HG02798 (cell line): Measurements from ENCODE around the gene HTR3E.
"Not testable (repeated sequence)": the region's sequence is repeated elsewhere in the genome, so short reads cannot be mapped to it uniquely, and the experiment has no call there.

Source experiments
- ATAC-seq: cut with Tn5 transposase; IDR thresholded peaks from one replicate; pipeline ENCODE4 v1.9.1; 2021; ENCODE audit warnings: mild to moderate bottlenecking; ENCODE audit not compliant: unreplicated experiment, poor library complexity

HTR3E gene

GRCh38 chr3:184096811-184097383 is at the start of gene HTR3E:
Gene HTR3E, plus strand, starts transcription at chr3:184097064. Its CDS starts 466 bp downstream, at chr3:184097530.
- ATAC-seq, result no peak

- no peak for ATAC-seq
Observed at GRCh38 chr3:184050217-184050847, 46.5 kb upstream of the HTR3E start.

GRCh38 chr3:184052767-184053166 is 44.1 kb upstream of the HTR3E start, which contains the start of gene HTR3C:
Gene HTR3C, plus strand, starts transcription at chr3:184053047. Its CDS starts 34 bp downstream, at chr3:184053081.
- no peak for ATAC-seq

- no peak for ATAC-seq
Observed at GRCh38 chr3:184058029-184058428, 38.8 kb upstream of the HTR3E start.

- ATAC-seq, result no peak
Observed at GRCh38 chr3:184059424-184059823, 37.4 kb upstream of the HTR3E start.

- no peak for ATAC-seq
Observed at GRCh38 chr3:184062637-184063036, 34.2 kb upstream of the HTR3E start.

GRCh38 chr3:184066211-184066610 is 30.7 kb upstream of the HTR3E start:
- ATAC-seq, result no peak

GRCh38 chr3:184067573-184068055 is 29.2 kb upstream of the HTR3E start:
- ATAC-seq, result no peak

GRCh38 chr3:184068344-184068743 is 28.5 kb upstream of the HTR3E start:
- ATAC-seq, result no peak

GRCh38 chr3:184071142-184071541 is 25.7 kb upstream of the HTR3E start:
- not testable (repeated sequence) for ATAC-seq

- ATAC-seq, result no peak
Observed at GRCh38 chr3:184073621-184074020, 23.2 kb upstream of the HTR3E start.

- no peak for ATAC-seq
Observed at GRCh38 chr3:184075901-184076300, 21.0 kb upstream of the HTR3E start.

- ATAC-seq, result no peak
Observed at GRCh38 chr3:184077881-184078280, 19.0 kb upstream of the HTR3E start.

- ATAC-seq, result no peak
Observed at GRCh38 chr3:184078851-184079250, 18.0 kb upstream of the HTR3E start.

GRCh38 chr3:184081116-184081830 is 15.6 kb upstream of the HTR3E start:
- no peak for ATAC-seq

GRCh38 chr3:184082034-184082433 is 14.8 kb upstream of the HTR3E start:
- ATAC-seq, result no peak

GRCh38 chr3:184082465-184082864 is 14.4 kb upstream of the HTR3E start:
- no peak for ATAC-seq

- ATAC-seq, result no peak
Observed at GRCh38 chr3:184085389-184085852, 11.4 kb upstream of the HTR3E start.

GRCh38 chr3:184092199-184092598 is 4.7 kb upstream of the HTR3E start:
- ATAC-seq, result no peak

GRCh38 chr3:184097556-184097955 is 692 bp downstream of the HTR3E start:
- ATAC-seq, result no peak
